ENCODE results near the gene LONRF3.

The LONRF3 gene

GRCh38 chrX:119003462-119003861 is 29.0 kb downstream of the LONRF3 start:
- no peak for TF ChIP-seq CTCF (conservative IDR thresholded peaks at IDR 0.05; ENCODE audit: low read depth, low read length)
- Histone ChIP-seq H3K27me3 (ENCODE audit: insufficient read depth, low read depth) (no peaks in the 10 kb centered on the region), H3K4me2 (no peak overlapping the region), H3K79me2 (ENCODE audit: insufficient read depth, low read depth) (no peaks in the 10 kb centered on the region), H3K4me1 (ENCODE audit: low read depth, poor library complexity, severe bottlenecking) (peaks cover 3% of the 10 kb centered on the region), H3K4me3 (IDR thresholded peaks at IDR 0.05; ENCODE audit: insufficient read depth, low read depth, low read length) (no peak overlapping the region), H3K9ac (no peak overlapping the region), H3K27ac (no peak overlapping the region), H4K20me1 (ENCODE audit: insufficient read depth) (no peaks in the 10 kb centered on the region), H2AFZ (ENCODE audit: low read depth) (no peak overlapping the region), H3K36me3 (ENCODE audit: insufficient read depth) (no peaks in the 10 kb centered on the region)

- no peaks in the 10 kb centered on the region for H3K79me2 ChIP-seq (ENCODE audit: insufficient read depth, low read depth)
- H3K27me3 ChIP-seq (ENCODE audit: insufficient read depth, low read depth) = no peaks in the 10 kb centered on the region
- no peak overlapping the region for H3K4me2 ChIP-seq
- H3K9ac ChIP-seq = no peak overlapping the region
- no peak overlapping the region for H3K27ac ChIP-seq
- no peaks in the 10 kb centered on the region for H4K20me1 ChIP-seq (ENCODE audit: insufficient read depth)
- H3K4me3 ChIP-seq (IDR thresholded peaks at IDR 0.05; ENCODE audit: insufficient read depth, low read depth, low read length) = no peak overlapping the region
- no peak overlapping the region for H2AFZ ChIP-seq (ENCODE audit: low read depth)
- H3K36me3 ChIP-seq (ENCODE audit: insufficient read depth) = no peaks in the 10 kb centered on the region
- TF ChIP-seq CTCF (conservative IDR thresholded peaks at IDR 0.05; ENCODE audit: low read depth, low read length) = peak; percentile 67
- H3K4me1 ChIP-seq (ENCODE audit: low read depth, poor library complexity, severe bottlenecking) = peaks cover 3% of the 10 kb centered on the region
Observed at GRCh38 chrX:119004920-119005524, 30.6 kb downstream of the LONRF3 start.

GRCh38 chrX:119007189-119007770 is 32.9 kb downstream of the LONRF3 start:
- Histone ChIP-seq H3K79me2 (ENCODE audit: insufficient read depth, low read depth) (no peaks in the 10 kb centered on the region), H3K4me1 (ENCODE audit: low read depth, poor library complexity, severe bottlenecking) (peaks cover 3% of the 10 kb centered on the region), H2AFZ (ENCODE audit: low read depth) (no peak overlapping the region), H3K27ac (no peak overlapping the region), H4K20me1 (ENCODE audit: insufficient read depth) (no peaks in the 10 kb centered on the region), H3K9ac (no peak overlapping the region), H3K4me2 (no peak overlapping the region), H3K4me3 (IDR thresholded peaks at IDR 0.05; ENCODE audit: insufficient read depth, low read depth, low read length) (no peak overlapping the region), H3K36me3 (ENCODE audit: insufficient read depth) (no peaks in the 10 kb centered on the region), H3K27me3 (ENCODE audit: insufficient read depth, low read depth) (no peaks in the 10 kb centered on the region)
- no peak for TF ChIP-seq CTCF (conservative IDR thresholded peaks at IDR 0.05; ENCODE audit: low read depth, low read length)

- Histone ChIP-seq H3K79me2 (ENCODE audit: insufficient read depth, low read depth) (no peaks in the 10 kb centered on the region), H3K4me1 (ENCODE audit: low read depth, poor library complexity, severe bottlenecking) (peaks cover 10% of the 10 kb centered on the region), H3K4me2 (no peak overlapping the region), H3K27ac (no peak overlapping the region), H2AFZ (ENCODE audit: low read depth) (no peak overlapping the region), H4K20me1 (ENCODE audit: insufficient read depth) (no peaks in the 10 kb centered on the region), H3K4me3 (IDR thresholded peaks at IDR 0.05; ENCODE audit: insufficient read depth, low read depth, low read length) (no peak overlapping the region), H3K36me3 (ENCODE audit: insufficient read depth) (no peaks in the 10 kb centered on the region), H3K9ac (no peak overlapping the region), H3K27me3 (ENCODE audit: insufficient read depth, low read depth) (no peaks in the 10 kb centered on the region)
- peak; percentile 66 for TF ChIP-seq CTCF (conservative IDR thresholded peaks at IDR 0.05; ENCODE audit: low read depth, low read length)
Observed at GRCh38 chrX:119008110-119008744, 33.8 kb downstream of the LONRF3 start.
